IMR-90 (cell line): ENCODE data around the gene NALF2. TPM values are rescaled to one million over a fixed set of nuclear protein-coding genes. Genes with fewer than 3 reads are reported as not detected.

Experiments
- ATAC-seq: fragments of 200-7000 bp; cut with Tn5 transposase; 2 replicates; pipeline ENCODE4 v1.9.1; 2020; ENCODE audit warnings: low read depth, mild to moderate bottlenecking, moderate library complexity
- BruUV-seq: library from RNA; stranded (reverse); fragments of 400-500 nt; replicated peaks from 2 replicates; lab custom pipeline; 2021; lab: Mats Ljungman, UMichigan
- CTCF ChIA-PET: fragments of 300-600 bp; formaldehyde crosslinking; extraction: SDS; loops from one replicate; lab custom pipeline; 2021; ENCODE audit warnings: antibody characterized with exemption; lab: Yijun Ruan, JAX
- POLR2A ChIA-PET: fragments of 300-600 bp; sonication (Branson Sonifier 250); formaldehyde crosslinking; loops from one replicate; lab custom pipeline; 2022; ENCODE audit warnings: antibody characterized with exemption; ENCODE audit not compliant: unreplicated experiment; lab: Charles Lee
- DNase-seq: peaks from one replicate; pipeline ENCODE4 v3.0.0; 2013
- H2AFZ ChIP-seq: replicated peaks from 2 replicates; pipeline ENCODE3; 2013; ENCODE audit warnings: low read length, mild to moderate bottlenecking; ENCODE audit not compliant: poor library complexity
- H2AK5ac ChIP-seq: 2 replicates; pipeline ENCODE4 v1.6.1; 2013; ENCODE audit warnings: low read depth, low read length, inconsistent platforms
- H2AK9ac ChIP-seq: replicated peaks from 2 replicates; pipeline ENCODE3; 2013; ENCODE audit warnings: mild to moderate bottlenecking, low read depth, low read length, moderate library complexity; ENCODE audit not compliant: poor library complexity
- H2BK120ac ChIP-seq: 2 replicates; pipeline ENCODE4 v1.6.1; 2013; ENCODE audit warnings: low read depth, low read length, inconsistent platforms
- H2BK15ac ChIP-seq: 3 replicates; pipeline ENCODE4 v1.6.1; 2013; ENCODE audit warnings: low read depth, low read length, inconsistent platforms
- H2BK20ac ChIP-seq: 2 replicates; pipeline ENCODE4 v1.6.1; 2013; ENCODE audit warnings: low read depth, mild to moderate bottlenecking, inconsistent platforms, low read length, moderate library complexity
- H2BK5ac ChIP-seq: 2 replicates; pipeline ENCODE4 v1.6.1; 2013; ENCODE audit warnings: mild to moderate bottlenecking, low read depth, low read length, inconsistent platforms; ENCODE audit not compliant: poor library complexity, severe bottlenecking
- H3K14ac ChIP-seq: replicated peaks from 2 replicates; pipeline ENCODE4 v1.6.1; 2013; ENCODE audit warnings: low read depth, low read length, inconsistent platforms
- H3K18ac ChIP-seq: 2 replicates; pipeline ENCODE4 v1.6.1; 2013; ENCODE audit warnings: low read depth, low read length, control low read depth
- H3K23ac ChIP-seq: 2 replicates; pipeline ENCODE4 v1.6.1; 2013; ENCODE audit warnings: low read depth, low read length, inconsistent platforms
- H3K27ac ChIP-seq: 2 replicates; pipeline ENCODE4 v1.5.1; 2013; ENCODE audit warnings: mild to moderate bottlenecking, control low read depth, low read length; ENCODE audit not compliant: insufficient read depth
- H3K27me3 ChIP-seq: 2 replicates; pipeline ENCODE4 v1.6.1; 2013; ENCODE audit warnings: low read length; ENCODE audit not compliant: control insufficient read depth, insufficient read depth
- H3K36me3 ChIP-seq: 2 replicates; pipeline ENCODE4 v1.6.1; 2013; ENCODE audit warnings: low read length, mixed read lengths; ENCODE audit not compliant: control insufficient read depth, insufficient read depth
- H3K4ac ChIP-seq: 2 replicates; pipeline ENCODE4 v1.6.1; 2013; ENCODE audit warnings: low read depth, low read length, inconsistent platforms
- H3K4me1 ChIP-seq: 2 replicates; pipeline ENCODE4 v1.6.1; 2013; ENCODE audit warnings: low read length, mixed read lengths; ENCODE audit not compliant: control insufficient read depth, insufficient read depth
- H3K4me2 ChIP-seq: 2 replicates; pipeline ENCODE4 v1.6.1; 2013; ENCODE audit warnings: low read depth, mild to moderate bottlenecking, control low read depth, low read length, moderate library complexity
- H3K4me3 ChIP-seq: 2 replicates; pipeline ENCODE4 v1.5.1; 2013; ENCODE audit warnings: low read depth, mild to moderate bottlenecking, control low read depth, low read length, moderate library complexity; ENCODE audit not compliant: insufficient read depth
- H3K56ac ChIP-seq: 2 replicates; pipeline ENCODE4 v1.6.1; 2013; ENCODE audit warnings: low read length, inconsistent platforms; ENCODE audit not compliant: insufficient read depth; ENCODE audit errors: extremely low read depth
- H3K79me1 ChIP-seq, 2 experiments: 2 replicates each; pipeline ENCODE4 v1.6.1; 2013; ENCODE audit warnings: low read length in 2 of 2, inconsistent platforms in 1 of 2, low read depth in 1 of 2
- H3K9ac ChIP-seq: 2 replicates; pipeline ENCODE4 v1.6.1; 2013; ENCODE audit warnings: low read depth, low read length, control low read depth
- H3K9me1 ChIP-seq: 2 replicates; pipeline ENCODE4 v1.6.1; 2013; ENCODE audit warnings: low read length, inconsistent platforms; ENCODE audit not compliant: insufficient read depth
- H3K9me3 ChIP-seq: 2 replicates; pipeline ENCODE4 v1.6.1; 2013; ENCODE audit warnings: low read length; ENCODE audit not compliant: control insufficient read depth, insufficient read depth
- H4K20me1 ChIP-seq: 2 replicates; pipeline ENCODE4 v1.6.1; 2013; ENCODE audit warnings: low read length, inconsistent platforms; ENCODE audit not compliant: insufficient read depth
- H4K5ac ChIP-seq: 2 replicates; pipeline ENCODE4 v1.6.1; 2013; ENCODE audit warnings: mild to moderate bottlenecking, low read depth, low read length, control low read depth
- H4K8ac ChIP-seq, 2 experiments: 2 replicates each; pipeline ENCODE4 v1.6.1; 2013; ENCODE audit warnings: low read depth in 2 of 2, low read length in 2 of 2, control low read depth in 1 of 2, inconsistent platforms in 1 of 2
- H4K91ac ChIP-seq: 2 replicates; pipeline ENCODE4 v1.6.1; 2013; ENCODE audit warnings: low read depth, low read length, inconsistent platforms; ENCODE audit not compliant: insufficient read depth
- POLR2A ChIP-seq: IDR thresholded peaks from 2 replicates; pipeline ENCODE4 v1.6.1; 2012; ENCODE audit warnings: mild to moderate bottlenecking, low read depth, low read length
- WGBS, 2 experiments: methylation state at CpG; one replicate each; pipeline versions ENCODE4 v1.1.5 to v1.1.7; 2013; ENCODE audit warnings: missing lambda C conversion rate in 2 of 2; ENCODE audit not compliant: insufficient read length in 1 of 2; ENCODE audit errors: extremely low coverage in 2 of 2; 5-methylcytosine and 5-hydroxymethylcytosine counted together
- dilution Hi-C: fragments of 300-500 bp; cut with HindIII; formaldehyde crosslinking; loops from one replicate; pipeline ENCODE4 v1.14.3; 2018; ENCODE audit warnings: low sequenced_read_pairs; ENCODE audit not compliant: unreplicated experiment
- in situ Hi-C: fragments of 300-500 bp; cut with MboI; formaldehyde crosslinking; loops from 3 replicates; pipeline ENCODE4 v1.14.3; 2019; ENCODE audit warnings: low sequenced_read_pairs, inconsistent platforms, mixed read lengths
- intact Hi-C: fragments of 100-400 bp; cut with micrococcal nuclease; formaldehyde crosslinking; loops from 2 replicates; pipeline ENCODE4 v1.10.0; 2022
- polyA plus RNA-seq, 3 experiments: library from polyadenylated mRNA; depleted of rRNA; stranded (reverse); fragments of >200 nt; gene quantifications; 2 replicates each; pipeline ENCODE4 v1.2.3, GENCODE V29; 2012; ENCODE audit warnings: low replicate concordance in 1 of 3
- total RNA-seq: library from RNA; depleted of rRNA; stranded (reverse); fragments of >200 nt; gene quantifications from 2 replicates; pipeline ENCODE4 v1.2.3, GENCODE V29; 2012
- TF ChIP-seq, protein P1 (sequence below): conservative IDR thresholded peaks from 2 replicates; pipeline ENCODE4 v1.5.1; 2012; ENCODE audit warnings: mild to moderate bottlenecking, low read depth, low read length, improper control_type of control experiment
- TF ChIP-seq, protein P2 (sequence below): fragments of 150-350 bp; IDR thresholded peaks from 2 replicates; pipeline ENCODE4 v1.6.1; 2016; ENCODE audit warnings: low read depth, mild to moderate bottlenecking, low read length, moderate library complexity, borderline replicate concordance
- TF ChIP-seq, protein P3 (sequence below): fragments of 150-350 bp; IDR thresholded peaks from 2 replicates; pipeline ENCODE4 v1.6.1; 2017; ENCODE audit warnings: mild to moderate bottlenecking, antibody characterized with exemption, low read length, low read depth

Gene NALF2
- total and polyA plus RNA-seq, 2 of the 4 experiments (the other 2 are of a cell fraction), result not detected

DNA sequence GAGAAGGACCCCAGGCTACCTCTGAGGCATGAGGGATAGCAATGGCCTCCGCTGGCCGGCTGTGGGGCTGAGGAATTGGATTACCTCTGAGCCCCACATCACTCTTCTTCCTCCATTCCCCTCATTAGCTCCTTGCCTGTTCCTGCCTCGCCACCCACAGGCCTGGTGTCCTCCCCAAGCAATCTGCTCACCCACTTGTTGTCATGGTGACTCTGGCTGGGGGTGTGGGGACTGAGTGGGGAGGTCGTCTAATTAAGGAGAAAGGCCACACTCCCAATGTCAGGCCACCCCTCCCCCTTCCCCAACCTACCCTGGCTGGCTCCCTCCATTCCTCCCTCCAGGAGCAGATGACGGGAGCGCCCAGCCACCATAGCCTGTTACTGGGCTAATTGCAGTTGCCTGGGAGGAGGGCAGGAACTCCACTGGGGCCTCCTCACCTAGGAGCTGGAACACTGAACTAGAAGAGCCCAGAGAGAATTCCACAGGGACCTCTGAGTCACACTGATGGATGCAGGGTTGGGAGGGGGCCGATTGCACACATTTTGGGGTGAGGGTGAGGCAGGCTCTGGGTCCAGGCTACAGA is 20.7 kb downstream of the NALF2 start:
- no peak overlapping the region for H2BK5ac ChIP-seq
- no peak for ATAC-seq
- no peak overlapping the region for H2AK9ac ChIP-seq
- BruUV-seq, result no TSS peak
- H3K4me1 ChIP-seq, result no peaks in the 10 kb centered on the region
- no peaks in the 10 kb centered on the region for H3K36me3 ChIP-seq
- H3K79me1 ChIP-seq, result no peaks in the 10 kb centered on the region
- no peak overlapping the region for H3K14ac ChIP-seq
- TF ChIP-seq, protein P1, sequence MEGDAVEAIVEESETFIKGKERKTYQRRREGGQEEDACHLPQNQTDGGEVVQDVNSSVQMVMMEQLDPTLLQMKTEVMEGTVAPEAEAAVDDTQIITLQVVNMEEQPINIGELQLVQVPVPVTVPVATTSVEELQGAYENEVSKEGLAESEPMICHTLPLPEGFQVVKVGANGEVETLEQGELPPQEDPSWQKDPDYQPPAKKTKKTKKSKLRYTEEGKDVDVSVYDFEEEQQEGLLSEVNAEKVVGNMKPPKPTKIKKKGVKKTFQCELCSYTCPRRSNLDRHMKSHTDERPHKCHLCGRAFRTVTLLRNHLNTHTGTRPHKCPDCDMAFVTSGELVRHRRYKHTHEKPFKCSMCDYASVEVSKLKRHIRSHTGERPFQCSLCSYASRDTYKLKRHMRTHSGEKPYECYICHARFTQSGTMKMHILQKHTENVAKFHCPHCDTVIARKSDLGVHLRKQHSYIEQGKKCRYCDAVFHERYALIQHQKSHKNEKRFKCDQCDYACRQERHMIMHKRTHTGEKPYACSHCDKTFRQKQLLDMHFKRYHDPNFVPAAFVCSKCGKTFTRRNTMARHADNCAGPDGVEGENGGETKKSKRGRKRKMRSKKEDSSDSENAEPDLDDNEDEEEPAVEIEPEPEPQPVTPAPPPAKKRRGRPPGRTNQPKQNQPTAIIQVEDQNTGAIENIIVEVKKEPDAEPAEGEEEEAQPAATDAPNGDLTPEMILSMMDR, result no peak
- TF ChIP-seq, protein P2, sequence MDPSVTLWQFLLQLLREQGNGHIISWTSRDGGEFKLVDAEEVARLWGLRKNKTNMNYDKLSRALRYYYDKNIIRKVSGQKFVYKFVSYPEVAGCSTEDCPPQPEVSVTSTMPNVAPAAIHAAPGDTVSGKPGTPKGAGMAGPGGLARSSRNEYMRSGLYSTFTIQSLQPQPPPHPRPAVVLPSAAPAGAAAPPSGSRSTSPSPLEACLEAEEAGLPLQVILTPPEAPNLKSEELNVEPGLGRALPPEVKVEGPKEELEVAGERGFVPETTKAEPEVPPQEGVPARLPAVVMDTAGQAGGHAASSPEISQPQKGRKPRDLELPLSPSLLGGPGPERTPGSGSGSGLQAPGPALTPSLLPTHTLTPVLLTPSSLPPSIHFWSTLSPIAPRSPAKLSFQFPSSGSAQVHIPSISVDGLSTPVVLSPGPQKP, result no peak
- TF ChIP-seq POLR2A, result no peak
- TF ChIP-seq, protein P3, sequence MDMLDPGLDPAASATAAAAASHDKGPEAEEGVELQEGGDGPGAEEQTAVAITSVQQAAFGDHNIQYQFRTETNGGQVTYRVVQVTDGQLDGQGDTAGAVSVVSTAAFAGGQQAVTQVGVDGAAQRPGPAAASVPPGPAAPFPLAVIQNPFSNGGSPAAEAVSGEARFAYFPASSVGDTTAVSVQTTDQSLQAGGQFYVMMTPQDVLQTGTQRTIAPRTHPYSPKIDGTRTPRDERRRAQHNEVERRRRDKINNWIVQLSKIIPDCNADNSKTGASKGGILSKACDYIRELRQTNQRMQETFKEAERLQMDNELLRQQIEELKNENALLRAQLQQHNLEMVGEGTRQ, result no peak
- CTCF ChIA-PET, result no interaction called here
- no peak overlapping the region for H3K9ac ChIP-seq
- no peak overlapping the region for H3K4me3 ChIP-seq
- H4K8ac ChIP-seq, result no peak overlapping the region
- DNase-seq, result no peak
- H2BK15ac ChIP-seq, result no peak overlapping the region
- H3K4me2 ChIP-seq, result no peak overlapping the region
- H3K9me3 ChIP-seq, result no peaks in the 10 kb centered on the region
- H4K91ac ChIP-seq, result no peak overlapping the region
- in situ Hi-C loops (no loop called here), intact Hi-C loops (no loop called here), dilution Hi-C loops (no loop called here)
- H2BK120ac ChIP-seq, result no peak overlapping the region
- peaks cover 15% of the 10 kb centered on the region for H3K27me3 ChIP-seq
- H3K9me1 ChIP-seq, result no peaks in the 10 kb centered on the region
- no peaks in the 10 kb centered on the region for H4K20me1 ChIP-seq
- H2AK5ac ChIP-seq, result no peak overlapping the region
- no peak overlapping the region for H2AFZ ChIP-seq
- H3K56ac ChIP-seq, result no peak overlapping the region
- H3K23ac ChIP-seq, result no peak overlapping the region
- no peak overlapping the region for H2BK20ac ChIP-seq
- POLR2A ChIA-PET, result no interaction called here
- H4K5ac ChIP-seq, result no peak overlapping the region
- H3K4ac ChIP-seq, result no peak overlapping the region
- no peak overlapping the region for H3K18ac ChIP-seq
- no CpG with 5 or more reads among the region's 7 CpGs for WGBS, 2 experiments
- H3K27ac ChIP-seq, result no peak overlapping the region
